Chondrocyte (in vitro differentiated cells): ENCODE measurements around the gene POLR2E. TPM values are rescaled to one million over a fixed set of nuclear protein-coding genes. Genes with fewer than 3 reads are reported as not detected.

Source experiments
- DNase-seq: peaks from one replicate; pipeline ENCODE4 v3.0.0; 2021; ENCODE audit warnings: mixed read lengths, low spot score
- H3K27ac Mint-ChIP-seq: one replicate; pipeline ENCODE4 v1.8.0; 2021; ENCODE audit warnings: mild to moderate bottlenecking, moderate library complexity, mixed read lengths; ENCODE audit not compliant: unreplicated experiment
- H3K27me3 Mint-ChIP-seq: 2 replicates; pipeline ENCODE4 v1.8.0; 2021; ENCODE audit warnings: low read depth, mixed read lengths
- H3K36me3 Mint-ChIP-seq: 2 replicates; pipeline ENCODE4 v1.8.0; 2021; ENCODE audit warnings: low read depth, mixed read lengths
- H3K4me1 Mint-ChIP-seq: 2 replicates; pipeline ENCODE4 v1.8.0; 2021; ENCODE audit warnings: low read depth, mild to moderate bottlenecking, mixed read lengths
- H3K4me3 Mint-ChIP-seq: one replicate; pipeline ENCODE4 v1.8.0; 2021; ENCODE audit warnings: mild to moderate bottlenecking, moderate library complexity, mixed read lengths; ENCODE audit not compliant: unreplicated experiment
- H3K9me3 Mint-ChIP-seq: 2 replicates; pipeline ENCODE4 v1.8.0; 2021; ENCODE audit warnings: low read depth, mixed read lengths
- CTCF ChIP-seq: fragments of 200-600 bp; sonication (generic); IDR thresholded peaks from 2 replicates; pipeline ENCODE4 v1.5.0; 2021; ENCODE audit warnings: antibody characterized with exemption, mild to moderate bottlenecking, moderate library complexity
- total RNA-seq: library from RNA; stranded (reverse); gene quantifications from 3 replicates; pipeline ENCODE4 v1.2.1, GENCODE V29; 2021

POLR2E gene
- total RNA-seq, 1 donor from 2014 or later, result 119 TPM

GRCh38 chr19:1082165-1082927 is 12.8 kb downstream of the POLR2E start:
- peak; percentile 84 for DNase-seq
- Mint-ChIP-seq H3K36me3 (no peaks in the 10 kb centered on the region), H3K27ac (peak overlapping the region; percentile 22), H3K9me3 (no peaks in the 10 kb centered on the region), H3K4me1 (peaks cover 5% of the 10 kb centered on the region), H3K4me3 (peak overlapping the region; percentile 71), H3K27me3 (no peaks in the 10 kb centered on the region)
- no peak for TF ChIP-seq CTCF

- no peaks in the 10 kb centered on the region for H3K27me3 Mint-ChIP-seq
- TF ChIP-seq CTCF, result peak; percentile 34
- H3K36me3 Mint-ChIP-seq, result no peaks in the 10 kb centered on the region
- H3K4me3 Mint-ChIP-seq, result peak overlapping the region; percentile 42
- H3K9me3 Mint-ChIP-seq, result no peaks in the 10 kb centered on the region
- DNase-seq, result peak; percentile 86
- peaks cover 5% of the 10 kb centered on the region for H3K4me1 Mint-ChIP-seq
- peak overlapping the region; percentile 73 for H3K27ac Mint-ChIP-seq
Observed at GRCh38 chr19:1081301-1082164, 13.6 kb downstream of the POLR2E start.

GRCh38 chr19:1080360-1081161 is 14.6 kb downstream of the POLR2E start:
- TF ChIP-seq CTCF, result no peak
- H3K4me3 Mint-ChIP-seq, result no peak overlapping the region
- H3K9me3 Mint-ChIP-seq, result no peaks in the 10 kb centered on the region
- DNase-seq, result peak; percentile 88
- H3K36me3 Mint-ChIP-seq, result no peaks in the 10 kb centered on the region
- no peak overlapping the region for H3K27ac Mint-ChIP-seq
- H3K27me3 Mint-ChIP-seq, result no peaks in the 10 kb centered on the region
- peaks cover 5% of the 10 kb centered on the region for H3K4me1 Mint-ChIP-seq

GRCh38 chr19:1079566-1080111 is 15.5 kb downstream of the POLR2E start:
- Mint-ChIP-seq H3K4me1 (peaks cover 5% of the 10 kb centered on the region), H3K27me3 (no peaks in the 10 kb centered on the region), H3K9me3 (no peaks in the 10 kb centered on the region), H3K27ac (no peak overlapping the region), H3K36me3 (no peaks in the 10 kb centered on the region), H3K4me3 (no peak overlapping the region)
- no peak for TF ChIP-seq CTCF
- DNase-seq, result peak; percentile 90
